Keratinocyte (primary cell): ENCODE results near the gene ZDHHC7. TPM values are rescaled to one million over a fixed set of nuclear protein-coding genes. Genes with fewer than 3 reads are reported as not detected.

Source experiments
- DNase-seq: peaks from one replicate; pipeline ENCODE4 v3.0.0-alpha.2; 2011; ENCODE audit warnings: low read depth, missing footprints, low spot score
- FAIRE-seq: peaks from 2 replicates; lab custom pipeline; 2011; peaks lifted over from hg19 to GRCh38; lab: Jason Lieb, UNC
- H2AFZ ChIP-seq: 2 replicates; pipeline ENCODE4 v1.6.0; 2012; ENCODE audit warnings: low read length, control low read depth, inconsistent platforms; ENCODE audit not compliant: control insufficient read depth
- H3K27ac ChIP-seq: 2 replicates; pipeline ENCODE4 v1.5.1; 2011; ENCODE audit warnings: low read length; ENCODE audit not compliant: control insufficient read depth, insufficient read depth
- H3K27me3 ChIP-seq: 3 replicates; pipeline ENCODE4 v1.6.0; 2011; ENCODE audit warnings: low read length; ENCODE audit not compliant: control insufficient read depth, insufficient read depth; ENCODE audit errors: extremely low read depth
- H3K36me3 ChIP-seq, 2 experiments: 2 replicates in 1 of 2; 3 replicates in 1 of 2; pipeline ENCODE4 v1.5.1; 2011; ENCODE audit warnings: low read length in 2 of 2, mild to moderate bottlenecking in 1 of 2; ENCODE audit not compliant: control insufficient read depth in 2 of 2, insufficient read depth in 2 of 2; ENCODE audit errors: extremely low read depth in 1 of 2
- H3K4me1 ChIP-seq: 3 replicates; pipeline ENCODE4 v1.5.1; 2011; ENCODE audit warnings: low read length; ENCODE audit not compliant: control insufficient read depth, insufficient read depth; ENCODE audit errors: extremely low read depth
- H3K4me2 ChIP-seq: 3 replicates; pipeline ENCODE4 v1.6.0; 2011; ENCODE audit warnings: low read depth, low read length; ENCODE audit not compliant: control insufficient read depth, insufficient read depth; ENCODE audit errors: extremely low read depth
- H3K4me3 ChIP-seq, 3 experiments: fragments of 200-600 bp in 1 of 3; sonication (generic) in 1 of 3; 2 replicates in 2 of 3; 3 replicates in 1 of 3; pipeline ENCODE4 v1.5.1; 2011 to 2016; ENCODE audit warnings: low read length in 3 of 3, mild to moderate bottlenecking in 3 of 3, control low read depth in 2 of 3, inconsistent platforms in 1 of 3, low read depth in 1 of 3, mixed read lengths in 1 of 3, mixed run types in 1 of 3, moderate library complexity in 1 of 3; ENCODE audit not compliant: control insufficient read depth in 2 of 3, insufficient read depth in 2 of 3; ENCODE audit errors: extremely low read depth in 1 of 3
- H3K79me2 ChIP-seq: 2 replicates; pipeline ENCODE4 v1.6.0; 2012; ENCODE audit warnings: low read length; ENCODE audit not compliant: control insufficient read depth, insufficient read depth
- H3K9ac ChIP-seq: 3 replicates; pipeline ENCODE4 v1.6.0; 2011; ENCODE audit warnings: low read length; ENCODE audit not compliant: control insufficient read depth, insufficient read depth; ENCODE audit errors: extremely low read depth
- H3K9me1 ChIP-seq: 3 replicates; pipeline ENCODE4 v1.6.0; 2011; ENCODE audit warnings: low read length; ENCODE audit not compliant: control insufficient read depth, insufficient read depth; ENCODE audit errors: extremely low read depth
- H3K9me3 ChIP-seq: 2 replicates; pipeline ENCODE4 v1.5.1; 2012; ENCODE audit warnings: low read depth, low read length; ENCODE audit not compliant: control insufficient read depth
- H4K20me1 ChIP-seq: 3 replicates; pipeline ENCODE4 v1.6.0; 2011; ENCODE audit warnings: low read length; ENCODE audit not compliant: control insufficient read depth, insufficient read depth; ENCODE audit errors: extremely low read depth
- EZH2 ChIP-seq: IDR thresholded peaks from one replicate; pipeline ENCODE4 v1.6.1; 2012; ENCODE audit warnings: inconsistent platforms, mild to moderate bottlenecking, low read length, moderate library complexity
- dilution Hi-C: fragments of 300-500 bp; cut with MboI; formaldehyde crosslinking; loops from one replicate; pipeline ENCODE4 v1.7.0; 2020; ENCODE audit warnings: low sequenced_read_pairs; ENCODE audit not compliant: extremely low pct_ligation_motif_present
- polyA plus RNA-seq, 5 experiments: library from polyadenylated mRNA; depleted of rRNA in 3 of 5; stranded (reverse) in 3 of 5; stranded (forward) in 1 of 5; unstranded in 1 of 5; fragments of >200 nt; gene quantifications; 1 replicate in 1 of 5; 2 replicates in 3 of 5; 3 replicates in 1 of 5; pipeline versions ENCODE4 v1.2.1 to v1.2.3, GENCODE V29; 2011 to 2012; ENCODE audit warnings: missing spikeins in 2 of 5, low read depth in 1 of 5, low replicate concordance in 1 of 5
- TF ChIP-seq, protein P1 (sequence below), 3 experiments: IDR thresholded peaks in 1 of 3; conservative IDR thresholded peaks in 1 of 3; optimal IDR thresholded peaks in 1 of 3; 2 replicates in 2 of 3; 3 replicates in 1 of 3; pipeline versions ENCODE3 to v1.5.1; 2011; ENCODE audit warnings: low read length in 3 of 3, mild to moderate bottlenecking in 3 of 3, moderate library complexity in 2 of 3, control low read depth in 1 of 3, inconsistent platforms in 1 of 3; ENCODE audit not compliant: insufficient read depth in 2 of 3; ENCODE audit errors: extremely low read depth in 1 of 3

Gene ZDHHC7
- polyA plus RNA-seq, 1 donor (not counting 4 experiments of a cell fraction or from before 2014, with no cell fraction given): 37.8 TPM

DNA sequence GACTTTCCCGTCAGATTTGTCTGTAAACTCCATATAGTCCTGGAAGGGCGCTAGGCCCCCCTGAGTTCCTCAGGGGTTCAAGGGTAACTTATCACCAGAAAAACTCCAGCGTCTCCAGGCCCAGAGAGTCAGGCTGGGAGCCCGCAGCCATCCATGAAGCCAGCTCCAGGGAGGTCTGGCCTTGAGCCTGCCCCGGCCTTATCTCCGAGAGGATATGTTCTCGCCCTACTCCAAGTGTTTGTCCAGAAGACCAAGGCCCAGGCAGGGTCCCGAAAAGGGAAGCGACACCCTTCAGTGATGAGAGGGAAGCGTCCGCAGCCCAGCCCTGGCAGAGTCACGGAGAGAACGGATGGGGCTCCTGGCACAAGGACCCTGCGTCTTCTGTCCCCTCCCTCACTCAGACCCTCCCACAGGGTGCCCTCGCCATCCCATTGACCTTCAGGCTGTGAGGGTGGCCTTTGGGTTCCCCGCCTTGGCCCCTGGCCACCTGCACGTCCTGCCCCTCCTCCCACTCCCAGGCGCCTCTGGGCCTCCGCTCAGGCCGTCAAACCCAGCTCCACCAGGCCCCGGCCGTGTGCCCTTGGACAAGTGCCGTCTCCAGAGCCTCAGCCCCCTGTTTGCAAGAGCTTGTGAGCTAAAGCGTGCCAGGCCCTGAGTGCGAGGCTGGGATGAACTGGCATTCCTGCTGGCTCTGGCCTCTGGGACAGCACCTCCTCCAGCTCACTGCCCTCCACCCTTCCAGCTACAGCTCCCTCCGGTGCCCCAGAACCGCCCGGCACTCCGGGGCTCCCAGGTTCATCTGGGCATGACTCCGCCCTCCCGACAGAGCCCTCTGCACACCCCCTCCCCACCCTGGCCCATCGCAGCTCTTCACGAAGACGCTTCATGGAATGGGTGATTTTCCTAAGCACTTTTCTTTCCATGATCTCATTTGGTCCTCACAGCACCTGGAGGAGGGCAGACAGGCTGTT is 83.4 kb downstream of the ZDHHC7 start:
- dilution Hi-C loops: no loop called here
- FAIRE-seq (no peak), DNase-seq (no peak)
- H4K20me1 ChIP-seq: no peaks in the 10 kb centered on the region
- H3K27ac ChIP-seq: no peak overlapping the region
- H3K36me3 ChIP-seq: no peaks in the 10 kb centered on the region
- no peak overlapping the region for H3K4me3 ChIP-seq
- no peaks in the 10 kb centered on the region for H3K4me1 ChIP-seq
- H3K27me3 ChIP-seq: peaks cover 7% of the 10 kb centered on the region
- no peak overlapping the region for H3K9ac ChIP-seq
- H3K9me1 ChIP-seq: no peaks in the 10 kb centered on the region
- no peaks in the 10 kb centered on the region for H3K79me2 ChIP-seq
- no peak overlapping the region for H2AFZ ChIP-seq
- H3K9me3 ChIP-seq: no peaks in the 10 kb centered on the region
- TF ChIP-seq, protein P1, sequence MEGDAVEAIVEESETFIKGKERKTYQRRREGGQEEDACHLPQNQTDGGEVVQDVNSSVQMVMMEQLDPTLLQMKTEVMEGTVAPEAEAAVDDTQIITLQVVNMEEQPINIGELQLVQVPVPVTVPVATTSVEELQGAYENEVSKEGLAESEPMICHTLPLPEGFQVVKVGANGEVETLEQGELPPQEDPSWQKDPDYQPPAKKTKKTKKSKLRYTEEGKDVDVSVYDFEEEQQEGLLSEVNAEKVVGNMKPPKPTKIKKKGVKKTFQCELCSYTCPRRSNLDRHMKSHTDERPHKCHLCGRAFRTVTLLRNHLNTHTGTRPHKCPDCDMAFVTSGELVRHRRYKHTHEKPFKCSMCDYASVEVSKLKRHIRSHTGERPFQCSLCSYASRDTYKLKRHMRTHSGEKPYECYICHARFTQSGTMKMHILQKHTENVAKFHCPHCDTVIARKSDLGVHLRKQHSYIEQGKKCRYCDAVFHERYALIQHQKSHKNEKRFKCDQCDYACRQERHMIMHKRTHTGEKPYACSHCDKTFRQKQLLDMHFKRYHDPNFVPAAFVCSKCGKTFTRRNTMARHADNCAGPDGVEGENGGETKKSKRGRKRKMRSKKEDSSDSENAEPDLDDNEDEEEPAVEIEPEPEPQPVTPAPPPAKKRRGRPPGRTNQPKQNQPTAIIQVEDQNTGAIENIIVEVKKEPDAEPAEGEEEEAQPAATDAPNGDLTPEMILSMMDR (optimal IDR thresholded peaks at IDR 0.05 in 1 of 3, IDR thresholded peaks at IDR 0.05 in 1 of 3, conservative IDR thresholded peaks at IDR 0.05 in 1 of 3; ENCODE audit: extremely low read depth in 1 of 3, insufficient read depth in 2 of 3, low read length in 3 of 3): no peak
- TF ChIP-seq EZH2: no peak
- no peak overlapping the region for H3K4me2 ChIP-seq

DNA sequence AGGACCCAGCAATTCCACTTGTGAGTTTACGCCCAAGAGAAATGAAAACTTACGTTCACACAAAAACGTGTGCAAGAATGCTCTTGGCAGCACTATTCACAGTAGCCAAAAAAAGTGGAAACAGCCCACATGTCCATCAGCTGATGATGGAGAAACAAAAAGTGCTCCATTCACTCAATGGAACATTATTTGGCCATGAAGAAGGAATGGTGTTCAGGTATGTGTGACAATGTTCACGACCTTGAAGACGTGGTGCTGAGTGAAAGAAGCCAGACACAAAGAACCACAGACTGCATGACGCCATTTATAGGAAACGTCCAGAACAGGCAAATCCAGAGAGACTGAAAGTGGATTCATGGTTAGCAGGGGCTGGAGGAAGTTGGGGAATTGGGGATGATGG is 84.9 kb downstream of the ZDHHC7 start:
- dilution Hi-C loops: no loop called here
- TF ChIP-seq EZH2: no peak
- Histone ChIP-seq H4K20me1 (no peaks in the 10 kb centered on the region), H3K27me3 (peaks cover 3% of the 10 kb centered on the region), H3K36me3 (no peaks in the 10 kb centered on the region), H3K4me1 (no peaks in the 10 kb centered on the region), H3K9me1 (no peaks in the 10 kb centered on the region), H3K9me3 (no peaks in the 10 kb centered on the region), H3K9ac (no peak overlapping the region), H3K27ac (no peak overlapping the region), H3K4me3 (no peak overlapping the region), H3K79me2 (no peaks in the 10 kb centered on the region), H3K4me2 (no peak overlapping the region), H2AFZ (no peak overlapping the region)
- no peak for FAIRE-seq
- DNase-seq: no peak
